Esophagus squamous epithelium (tissue), 4 donors: ENCODE data around the gene DDA1.

Experiments
- POLR2A ChIP-seq, 4 donors: fragments of 450-650 bp; IDR thresholded peaks; one replicate each; pipeline ENCODE4 v1.6.1; 2017; ENCODE audit warnings: antibody characterized with exemption in 4 of 4, mild to moderate bottlenecking in 4 of 4, moderate library complexity in 3 of 4
- TF ChIP-seq, protein P1 (sequence below), 6 experiments: fragments of 450-650 bp in 4 of 6; fragments of 200-600 bp in 2 of 6; sonication (generic) in 2 of 6; IDR thresholded peaks; one replicate each; pipeline ENCODE4 v1.5.1; 2016 to 2019; ENCODE audit warnings: antibody characterized with exemption in 6 of 6, mild to moderate bottlenecking in 4 of 6, moderate library complexity in 4 of 6

DNA sequence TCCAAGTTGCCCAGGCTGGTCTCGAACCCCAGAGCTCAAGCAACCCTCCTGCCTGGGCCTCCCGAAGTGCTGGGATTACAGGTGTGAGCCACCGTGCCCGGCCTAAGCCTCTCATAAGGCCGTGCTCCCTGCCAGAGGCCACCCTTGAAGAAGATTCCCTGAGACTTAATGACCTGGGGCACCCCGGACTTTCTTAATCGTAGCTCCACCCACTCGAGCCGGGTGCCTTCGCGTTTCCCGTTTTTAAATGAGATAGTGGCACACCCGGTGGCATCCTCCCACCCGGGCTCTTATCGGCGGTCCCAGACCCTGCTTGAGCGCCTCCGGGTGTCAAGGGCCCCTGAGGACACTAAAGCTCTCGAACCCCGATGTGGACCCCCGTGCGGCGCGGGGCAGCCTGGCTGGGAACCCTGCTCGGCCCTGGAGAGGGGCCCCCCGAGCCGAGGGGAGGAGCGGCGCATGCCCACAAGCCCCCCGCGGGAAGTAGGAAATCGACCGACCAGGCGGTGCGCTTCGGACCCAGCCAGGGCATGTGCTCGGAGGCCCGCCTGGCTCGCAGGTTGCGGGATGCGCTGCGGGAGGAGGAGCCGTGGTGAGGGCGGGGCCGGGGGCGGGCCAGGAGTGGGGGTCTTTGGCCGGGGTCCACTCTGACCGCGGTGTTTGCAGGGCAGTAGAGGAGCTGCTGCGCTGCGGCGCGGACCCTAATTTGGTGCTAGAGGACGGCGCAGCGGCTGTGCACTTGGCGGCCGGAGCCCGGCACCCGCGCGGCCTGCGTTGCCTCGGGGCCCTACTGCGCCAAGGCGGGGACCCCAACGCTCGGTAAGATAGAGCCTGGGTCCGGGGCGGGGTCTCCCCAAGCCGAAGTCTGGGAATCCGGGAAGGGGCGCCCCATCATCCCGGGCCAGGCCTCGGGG, 27.7 kb upstream of the DDA1 start, which contains the start of gene ANKLE1:
- TF ChIP-seq, protein P1, sequence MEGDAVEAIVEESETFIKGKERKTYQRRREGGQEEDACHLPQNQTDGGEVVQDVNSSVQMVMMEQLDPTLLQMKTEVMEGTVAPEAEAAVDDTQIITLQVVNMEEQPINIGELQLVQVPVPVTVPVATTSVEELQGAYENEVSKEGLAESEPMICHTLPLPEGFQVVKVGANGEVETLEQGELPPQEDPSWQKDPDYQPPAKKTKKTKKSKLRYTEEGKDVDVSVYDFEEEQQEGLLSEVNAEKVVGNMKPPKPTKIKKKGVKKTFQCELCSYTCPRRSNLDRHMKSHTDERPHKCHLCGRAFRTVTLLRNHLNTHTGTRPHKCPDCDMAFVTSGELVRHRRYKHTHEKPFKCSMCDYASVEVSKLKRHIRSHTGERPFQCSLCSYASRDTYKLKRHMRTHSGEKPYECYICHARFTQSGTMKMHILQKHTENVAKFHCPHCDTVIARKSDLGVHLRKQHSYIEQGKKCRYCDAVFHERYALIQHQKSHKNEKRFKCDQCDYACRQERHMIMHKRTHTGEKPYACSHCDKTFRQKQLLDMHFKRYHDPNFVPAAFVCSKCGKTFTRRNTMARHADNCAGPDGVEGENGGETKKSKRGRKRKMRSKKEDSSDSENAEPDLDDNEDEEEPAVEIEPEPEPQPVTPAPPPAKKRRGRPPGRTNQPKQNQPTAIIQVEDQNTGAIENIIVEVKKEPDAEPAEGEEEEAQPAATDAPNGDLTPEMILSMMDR (IDR thresholded peaks at IDR 0.05), result no peak
- no peak for TF ChIP-seq POLR2A (IDR thresholded peaks at IDR 0.05)
